Measurements from ENCODE around the gene ZNF792.

GRCh38 chr19:34961775-34962686, 2.0 kb downstream of the ZNF792 start:
- no peak for TF ChIP-seq CTCF (IDR thresholded peaks at IDR 0.05)
- TF ChIP-seq POLR2A (IDR thresholded peaks at IDR 0.05): no peak
